GM12865 (cell line): ENCODE measurements around the gene STMND1.

Experiments
- DNase-seq: peaks from one replicate; pipeline ENCODE4 v3.0.0; 2010; ENCODE audit warnings: low read depth
- H3K4me3 ChIP-seq: 2 replicates; pipeline ENCODE4 v1.5.1; 2011; ENCODE audit warnings: mild to moderate bottlenecking, low read depth, low read length, control low read depth
- TF ChIP-seq, protein P1 (sequence below): IDR thresholded peaks from 2 replicates; pipeline ENCODE4 v1.5.1; 2011; ENCODE audit warnings: low read length, control low read depth, low read depth, inconsistent platforms; ENCODE audit not compliant: insufficient read depth; ENCODE audit errors: missing control alignments

The STMND1 gene

DNA sequence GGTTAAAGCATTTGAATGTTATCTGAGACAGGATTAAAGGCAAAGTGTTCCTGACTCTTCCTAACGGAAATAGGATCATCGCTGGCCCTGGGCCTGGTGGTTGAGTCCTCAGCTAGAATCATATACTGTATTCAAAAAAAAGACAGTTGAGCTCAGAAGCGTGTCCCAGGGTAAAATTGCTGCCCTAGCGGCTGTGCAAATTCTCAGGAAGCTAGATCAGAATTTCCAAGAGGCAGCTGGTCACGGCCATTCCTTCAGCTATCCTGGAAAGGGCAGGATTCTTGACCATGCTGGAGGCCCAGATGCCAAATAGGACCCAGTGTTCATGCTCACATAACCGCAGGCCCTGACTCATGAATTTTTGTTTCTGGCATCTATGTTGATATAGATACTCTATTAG is 67.4 kb downstream of the STMND1 start:
- no peak overlapping the region for H3K4me3 ChIP-seq
- no peak for DNase-seq
- TF ChIP-seq, protein P1, sequence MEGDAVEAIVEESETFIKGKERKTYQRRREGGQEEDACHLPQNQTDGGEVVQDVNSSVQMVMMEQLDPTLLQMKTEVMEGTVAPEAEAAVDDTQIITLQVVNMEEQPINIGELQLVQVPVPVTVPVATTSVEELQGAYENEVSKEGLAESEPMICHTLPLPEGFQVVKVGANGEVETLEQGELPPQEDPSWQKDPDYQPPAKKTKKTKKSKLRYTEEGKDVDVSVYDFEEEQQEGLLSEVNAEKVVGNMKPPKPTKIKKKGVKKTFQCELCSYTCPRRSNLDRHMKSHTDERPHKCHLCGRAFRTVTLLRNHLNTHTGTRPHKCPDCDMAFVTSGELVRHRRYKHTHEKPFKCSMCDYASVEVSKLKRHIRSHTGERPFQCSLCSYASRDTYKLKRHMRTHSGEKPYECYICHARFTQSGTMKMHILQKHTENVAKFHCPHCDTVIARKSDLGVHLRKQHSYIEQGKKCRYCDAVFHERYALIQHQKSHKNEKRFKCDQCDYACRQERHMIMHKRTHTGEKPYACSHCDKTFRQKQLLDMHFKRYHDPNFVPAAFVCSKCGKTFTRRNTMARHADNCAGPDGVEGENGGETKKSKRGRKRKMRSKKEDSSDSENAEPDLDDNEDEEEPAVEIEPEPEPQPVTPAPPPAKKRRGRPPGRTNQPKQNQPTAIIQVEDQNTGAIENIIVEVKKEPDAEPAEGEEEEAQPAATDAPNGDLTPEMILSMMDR, result no peak

DNA sequence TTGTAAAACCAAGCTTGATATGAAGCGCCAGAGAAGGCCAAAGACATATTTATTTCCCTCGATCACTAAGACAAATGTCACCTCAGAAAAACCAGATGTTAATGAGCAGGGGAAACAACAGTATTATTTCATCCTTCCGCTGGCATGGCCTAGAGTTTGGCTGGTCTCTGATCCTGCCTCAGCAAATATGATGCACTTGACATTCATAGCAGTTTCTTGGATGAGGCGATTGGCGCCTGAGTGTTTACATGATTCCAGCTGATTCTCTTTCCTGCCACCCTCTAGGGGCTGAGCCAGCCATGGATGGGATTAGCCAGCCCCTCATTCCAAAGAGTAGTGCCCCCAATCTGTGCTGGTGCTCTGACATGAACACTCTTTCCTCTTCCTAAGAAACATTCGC is 67.9 kb downstream of the STMND1 start:
- TF ChIP-seq, protein P1, result no peak
- no peak overlapping the region for H3K4me3 ChIP-seq
- no peak for DNase-seq

DNA sequence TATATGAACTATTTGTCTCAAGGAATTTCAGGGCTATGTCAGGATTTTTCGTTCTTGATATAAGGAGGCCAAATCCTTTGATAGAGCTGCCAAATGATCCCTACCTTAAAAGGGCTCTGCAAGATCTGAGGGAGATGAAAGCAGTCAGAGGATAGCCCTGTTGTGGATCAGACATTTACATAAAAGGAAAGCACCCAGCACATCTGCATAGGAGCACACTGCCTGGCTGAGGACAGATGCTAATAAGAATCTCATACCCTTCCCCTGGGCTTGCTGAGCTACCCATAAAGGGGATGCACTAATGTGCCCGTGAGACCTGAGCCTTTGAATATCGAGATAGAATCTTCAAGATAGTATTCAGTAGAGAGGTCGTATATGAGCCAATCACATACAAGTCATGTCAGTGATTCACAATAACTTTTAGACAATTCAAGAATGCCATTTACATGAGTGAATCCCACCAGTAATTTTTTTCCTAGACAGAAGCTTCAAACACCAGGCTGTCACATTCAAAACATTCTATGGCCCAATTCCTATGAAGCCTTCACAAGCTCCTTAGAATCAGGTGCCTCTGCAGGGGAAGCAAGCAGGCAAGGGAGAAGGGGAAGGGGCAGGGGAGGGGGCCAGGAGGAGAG is 71.1 kb downstream of the STMND1 start:
- H3K4me3 ChIP-seq, result no peak overlapping the region
- TF ChIP-seq, protein P1, result no peak
- no peak for DNase-seq

DNA sequence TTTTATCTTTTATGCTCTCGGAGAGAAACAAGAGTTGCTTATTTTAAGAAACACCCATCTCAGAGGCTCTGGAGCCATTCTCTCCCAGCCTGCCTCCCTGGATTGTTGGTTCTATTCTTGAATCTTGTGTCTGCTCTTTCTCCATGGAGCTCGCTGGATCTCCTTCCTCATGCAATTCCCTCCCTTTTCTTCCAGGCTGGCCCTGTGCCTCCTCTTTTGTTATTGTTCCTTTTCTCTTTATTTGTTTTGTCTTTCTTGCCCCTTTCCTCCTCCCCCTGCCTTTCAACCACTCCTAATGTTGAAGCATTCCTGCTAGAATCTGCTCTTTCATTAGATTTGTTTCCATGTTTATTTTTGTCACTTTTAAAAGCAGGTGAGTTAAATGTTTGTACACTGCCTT is 76.5 kb downstream of the STMND1 start:
- no peak overlapping the region for H3K4me3 ChIP-seq
- DNase-seq, result no peak
- TF ChIP-seq, protein P1, result no peak

DNA sequence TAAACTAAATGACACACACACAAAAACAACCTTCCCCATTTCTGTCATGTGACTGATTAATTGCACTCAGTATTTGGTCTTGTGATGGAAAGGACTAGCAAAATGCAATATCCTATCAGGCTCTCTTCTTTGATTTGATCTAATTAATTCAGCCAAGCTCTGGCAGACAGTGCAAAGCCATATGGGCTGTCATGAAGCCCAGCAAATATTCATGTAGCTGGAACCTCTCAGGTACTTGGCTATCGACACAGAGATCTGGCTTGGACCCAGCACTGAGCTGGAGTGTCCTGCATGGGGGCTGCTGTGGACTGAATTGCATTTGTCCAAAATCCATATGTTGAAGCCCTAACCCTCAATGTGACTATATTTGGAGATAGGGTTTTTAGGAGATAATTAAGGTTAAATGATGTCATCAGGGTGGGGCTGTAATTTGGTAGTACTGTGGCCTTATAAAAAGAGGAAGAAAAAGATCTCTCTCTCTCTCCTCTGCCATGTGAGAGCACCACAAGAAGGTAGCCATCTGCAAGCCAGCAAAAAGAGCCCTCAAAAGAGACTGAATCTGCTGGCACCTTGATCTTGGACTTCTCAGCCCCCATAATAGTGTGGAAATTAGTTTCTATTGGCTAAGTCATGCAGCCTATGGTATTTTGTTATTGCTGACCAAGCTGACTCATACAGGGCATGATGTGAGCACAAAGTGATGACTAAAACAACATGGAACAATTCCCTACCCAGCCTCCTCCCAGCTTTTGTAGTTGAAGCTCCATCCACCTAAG is 77.1 kb downstream of the STMND1 start:
- no peak overlapping the region for H3K4me3 ChIP-seq
- no peak for DNase-seq
- TF ChIP-seq, protein P1, result no peak

DNA sequence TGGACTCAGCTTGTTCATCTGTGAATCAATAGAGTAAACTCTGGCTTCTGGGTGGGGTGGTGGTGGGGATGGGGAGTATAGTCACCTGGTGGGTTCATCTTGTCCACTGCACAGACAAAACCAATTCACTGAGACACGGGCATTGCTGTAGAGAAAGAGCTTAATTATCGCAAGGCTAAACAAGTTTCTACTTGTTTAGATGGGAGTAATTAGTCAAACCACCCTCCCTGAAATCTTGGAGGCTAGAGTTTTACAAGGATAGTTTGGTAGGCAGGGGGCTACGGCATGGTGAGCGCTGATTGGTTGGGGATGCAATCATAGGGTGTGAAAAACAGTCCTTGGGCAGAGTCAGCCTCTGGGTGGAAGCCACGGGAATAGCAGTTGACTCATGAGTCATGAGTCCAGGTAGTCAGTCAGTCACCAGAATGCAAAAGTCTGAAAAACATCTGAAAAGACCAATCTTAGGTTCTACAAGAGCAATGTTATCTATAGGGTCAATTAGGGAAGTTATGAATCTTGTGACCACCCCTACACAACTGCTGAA is 77.8 kb downstream of the STMND1 start:
- H3K4me3 ChIP-seq, result no peak overlapping the region
- DNase-seq, result no peak
- TF ChIP-seq, protein P1, result no peak
